Esophagus muscularis mucosa (tissue), 4 donors: ENCODE data around the gene IL2RG.

Source experiments
- CTCF ChIP-seq, 3 experiments: fragments of 200-600 bp in 2 of 3; fragments of 450-650 bp in 1 of 3; sonication (generic) in 2 of 3; IDR thresholded peaks; one replicate each; pipeline ENCODE4 v1.5.1; 2017 to 2019; ENCODE audit warnings: antibody characterized with exemption in 3 of 3, mild to moderate bottlenecking in 2 of 3, moderate library complexity in 1 of 3
- EP300 ChIP-seq: sonication (generic); formaldehyde crosslinking; IDR thresholded peaks from one replicate; pipeline ENCODE4 v1.6.1; 2017; ENCODE audit warnings: antibody characterized with exemption
- POLR2A ChIP-seq: fragments of 450-650 bp; IDR thresholded peaks from one replicate; pipeline ENCODE4 v1.6.1; 2017; ENCODE audit warnings: antibody characterized with exemption, moderate library complexity, mild to moderate bottlenecking, low read depth
- POLR2AphosphoS5 ChIP-seq, 2 donors: sonication (generic); formaldehyde crosslinking; IDR thresholded peaks; one replicate each; pipeline ENCODE4 v1.6.1; 2017; ENCODE audit warnings: antibody characterized with exemption in 2 of 2

DNA sequence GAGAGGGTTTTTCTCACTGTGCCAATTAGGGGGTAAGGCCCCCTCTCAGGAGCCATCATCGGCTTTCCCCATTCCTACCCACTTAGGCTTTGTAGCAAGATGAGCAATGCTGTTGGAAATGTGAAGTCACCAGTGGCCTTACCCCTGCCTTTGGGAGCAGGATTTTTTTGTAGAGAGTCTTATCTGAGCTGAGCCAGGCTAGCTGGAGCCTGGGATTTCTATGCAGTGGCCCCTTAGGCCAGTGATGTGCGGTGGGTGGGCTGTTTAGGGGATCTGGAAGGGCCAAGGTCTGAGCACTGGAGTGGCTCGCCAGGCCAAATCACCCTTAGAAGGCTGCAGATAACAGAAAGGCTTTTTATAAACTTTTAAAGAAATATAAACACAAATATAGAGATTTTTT lies 9.1 kb downstream of the IL2RG start:
- TF ChIP-seq POLR2AphosphoS5 (IDR thresholded peaks at IDR 0.05) (no peak), CTCF (IDR thresholded peaks at IDR 0.05) (no peak), EP300 (no peak), POLR2A (no peak)
